ENCODE results near the gene LRRC32. TPM values are rescaled to one million over a fixed set of nuclear protein-coding genes. Genes with fewer than 3 reads are reported as not detected.
A peak's percentile ranks its signal among the peaks of the same experiment; 100 is the strongest.

Gene LRRC32
- total RNA-seq, 1 donor from 2014 or later, result 43.2 TPM

DNA sequence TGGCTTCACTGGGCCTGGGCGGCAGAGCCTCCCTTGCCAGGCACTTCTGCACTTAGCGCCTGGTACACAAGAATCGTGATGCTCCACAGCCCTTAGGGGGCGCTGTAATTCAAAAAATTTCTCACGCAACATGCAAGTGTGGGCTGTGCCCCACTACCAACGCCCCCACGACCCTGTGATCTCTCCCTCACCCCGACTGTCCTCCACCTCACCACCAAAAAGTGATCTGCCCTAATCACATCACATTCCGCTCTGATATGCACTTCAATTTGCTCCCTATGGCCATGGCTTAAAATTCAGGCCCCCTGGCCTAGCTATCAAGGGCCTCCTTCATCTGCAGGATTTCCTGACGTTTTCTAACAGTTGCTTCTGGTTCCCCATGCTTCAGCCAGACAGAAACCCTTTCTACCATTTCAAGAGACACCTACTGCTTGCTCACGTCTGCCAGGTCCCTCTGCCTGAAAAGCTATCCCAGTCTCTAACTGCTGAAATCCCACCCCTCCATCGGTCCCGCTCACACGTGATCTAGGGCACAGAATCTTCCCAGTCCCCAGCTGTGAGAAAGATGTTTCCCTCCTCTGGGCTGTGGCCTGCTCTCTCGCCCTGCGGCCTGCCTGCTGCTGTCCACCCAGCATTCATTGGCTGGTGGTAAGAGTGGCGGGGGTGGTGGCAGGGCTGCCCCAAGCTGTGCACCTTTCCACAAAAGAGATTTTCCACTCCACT, 27.9 kb upstream of the LRRC32 start:
- Mint-ChIP-seq H3K27ac (peak overlapping the region; percentile 66), H3K9me3 (no peaks in the 10 kb centered on the region), H3K27me3 (ENCODE audit: low read depth) (no peaks in the 10 kb centered on the region)

DNA sequence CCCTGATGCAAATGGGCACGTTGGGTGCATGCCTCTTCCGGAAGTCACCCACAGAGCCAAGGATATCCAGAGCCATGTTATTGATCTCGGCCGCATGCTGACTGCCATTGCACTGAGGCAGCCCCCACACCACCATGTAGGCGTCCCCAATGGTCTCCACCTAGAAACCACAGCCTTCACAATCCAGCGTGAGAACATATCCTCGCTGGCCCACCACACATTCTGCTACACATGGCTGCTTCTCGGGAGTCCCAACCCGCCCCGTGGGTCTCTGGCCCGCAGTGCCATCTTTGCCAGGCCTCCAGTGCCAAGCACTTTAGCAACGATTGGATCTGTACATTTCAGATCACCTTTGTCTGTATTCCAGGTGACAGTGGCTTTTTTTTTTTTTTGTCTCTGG, 26.2 kb upstream of the LRRC32 start:
- no peak for DNase-seq (ENCODE audit: low spot score in 2 of 2, unreplicated experiment in 2 of 2)
- Mint-ChIP-seq H3K27me3 (ENCODE audit: low read depth) (no peaks in the 10 kb centered on the region), H3K4me1 (peaks cover 27% of the 10 kb centered on the region), H3K4me3 (no peak overlapping the region), H3K27ac (no peak overlapping the region), H3K9me3 (no peaks in the 10 kb centered on the region), H3K36me3 (no peaks in the 10 kb centered on the region)
- TF ChIP-seq, protein P1, sequence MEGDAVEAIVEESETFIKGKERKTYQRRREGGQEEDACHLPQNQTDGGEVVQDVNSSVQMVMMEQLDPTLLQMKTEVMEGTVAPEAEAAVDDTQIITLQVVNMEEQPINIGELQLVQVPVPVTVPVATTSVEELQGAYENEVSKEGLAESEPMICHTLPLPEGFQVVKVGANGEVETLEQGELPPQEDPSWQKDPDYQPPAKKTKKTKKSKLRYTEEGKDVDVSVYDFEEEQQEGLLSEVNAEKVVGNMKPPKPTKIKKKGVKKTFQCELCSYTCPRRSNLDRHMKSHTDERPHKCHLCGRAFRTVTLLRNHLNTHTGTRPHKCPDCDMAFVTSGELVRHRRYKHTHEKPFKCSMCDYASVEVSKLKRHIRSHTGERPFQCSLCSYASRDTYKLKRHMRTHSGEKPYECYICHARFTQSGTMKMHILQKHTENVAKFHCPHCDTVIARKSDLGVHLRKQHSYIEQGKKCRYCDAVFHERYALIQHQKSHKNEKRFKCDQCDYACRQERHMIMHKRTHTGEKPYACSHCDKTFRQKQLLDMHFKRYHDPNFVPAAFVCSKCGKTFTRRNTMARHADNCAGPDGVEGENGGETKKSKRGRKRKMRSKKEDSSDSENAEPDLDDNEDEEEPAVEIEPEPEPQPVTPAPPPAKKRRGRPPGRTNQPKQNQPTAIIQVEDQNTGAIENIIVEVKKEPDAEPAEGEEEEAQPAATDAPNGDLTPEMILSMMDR (IDR thresholded peaks at IDR 0.05; ENCODE audit: unreplicated experiment), result no peak

More for the DNA sequence above, 27.9 kb upstream of the LRRC32 start:
- no peak for DNase-seq (ENCODE audit: low spot score in 2 of 2, unreplicated experiment in 2 of 2)
- TF ChIP-seq, protein P1 (IDR thresholded peaks at IDR 0.05; ENCODE audit: unreplicated experiment), result no peak
- no peak overlapping the region for H3K4me3 Mint-ChIP-seq
- peaks cover 30% of the 10 kb centered on the region for H3K4me1 Mint-ChIP-seq
- H3K36me3 Mint-ChIP-seq, result no peaks in the 10 kb centered on the region

DNA sequence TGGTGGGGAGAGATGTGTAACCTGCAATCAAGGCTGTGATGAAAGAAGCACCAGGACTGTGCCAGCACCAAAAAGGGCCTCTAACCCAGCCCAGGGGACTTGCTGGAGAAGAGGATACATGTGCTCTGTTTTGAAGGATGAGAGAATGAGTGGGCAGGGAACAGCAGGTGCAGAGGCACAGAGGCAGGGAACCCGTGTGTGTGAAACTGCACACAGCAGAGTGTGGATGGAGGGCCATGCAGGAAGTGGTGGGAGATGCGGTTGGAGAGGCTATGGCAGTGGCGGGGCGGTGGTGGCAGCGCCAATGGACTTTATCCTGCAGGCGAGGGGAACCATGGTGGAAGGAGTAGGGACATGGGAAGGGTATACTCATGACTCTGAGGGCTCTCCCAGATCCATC, 25.2 kb upstream of the LRRC32 start:
- TF ChIP-seq, protein P1 (IDR thresholded peaks at IDR 0.05; ENCODE audit: unreplicated experiment), result no peak
- peaks cover 22% of the 10 kb centered on the region for H3K4me1 Mint-ChIP-seq
- H3K27me3 Mint-ChIP-seq (ENCODE audit: low read depth), result no peaks in the 10 kb centered on the region

DNA sequence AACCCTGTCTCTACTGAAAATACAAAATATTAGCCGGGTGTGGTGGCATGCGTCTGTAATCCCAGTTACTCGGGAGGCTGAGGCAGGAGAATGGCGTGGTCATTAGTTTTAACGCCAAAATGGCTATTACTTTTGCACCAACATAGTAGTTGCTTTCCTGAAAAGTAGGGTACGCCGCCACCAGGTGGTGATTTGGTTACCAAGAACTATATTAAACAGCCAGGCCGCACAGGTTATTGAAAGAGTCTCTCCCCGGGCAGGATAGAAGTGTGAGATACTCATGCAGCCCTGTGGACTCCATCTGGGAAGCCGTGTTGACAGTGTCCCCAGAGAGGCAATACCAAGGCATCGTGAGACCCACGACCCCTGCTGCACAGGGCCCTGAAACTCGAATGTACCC, 24.6 kb upstream of the LRRC32 start:
- Mint-ChIP-seq H3K4me1 (peaks cover 16% of the 10 kb centered on the region), H3K27me3 (ENCODE audit: low read depth) (no peaks in the 10 kb centered on the region), H3K9me3 (no peaks in the 10 kb centered on the region), H3K27ac (no peak overlapping the region), H3K4me3 (no peak overlapping the region), H3K36me3 (no peaks in the 10 kb centered on the region)
- no peak for DNase-seq (ENCODE audit: low spot score in 2 of 2, unreplicated experiment in 2 of 2)
- TF ChIP-seq, protein P1 (IDR thresholded peaks at IDR 0.05; ENCODE audit: unreplicated experiment), result no peak

More for the DNA sequence above, 25.2 kb upstream of the LRRC32 start:
- Mint-ChIP-seq H3K27ac (no peak overlapping the region), H3K36me3 (no peaks in the 10 kb centered on the region), H3K9me3 (no peaks in the 10 kb centered on the region), H3K4me3 (no peak overlapping the region)
- DNase-seq (ENCODE audit: low spot score in 2 of 2, unreplicated experiment in 2 of 2), result no peak

DNA sequence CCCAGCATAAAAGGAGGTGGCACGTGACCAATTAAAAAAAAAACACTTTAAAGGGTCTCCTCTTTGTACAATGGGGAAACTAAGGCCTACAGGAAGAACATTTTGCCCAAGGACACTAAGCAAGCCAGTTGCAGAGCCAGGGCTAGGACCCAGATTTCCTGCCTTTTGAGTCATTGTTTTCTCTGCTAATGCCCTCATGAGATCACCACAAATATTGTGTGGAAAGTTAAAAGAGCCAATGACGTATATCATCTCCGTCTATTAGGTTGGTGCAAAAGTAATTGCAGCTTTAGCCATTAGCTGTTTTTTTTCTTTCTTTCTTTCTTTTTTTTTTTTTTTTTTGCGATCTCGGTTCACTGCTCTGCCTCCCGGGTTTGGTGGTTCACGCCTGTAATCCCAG, 24.1 kb upstream of the LRRC32 start:
- no peak for DNase-seq (ENCODE audit: low spot score in 2 of 2, unreplicated experiment in 2 of 2)
- H3K4me3 Mint-ChIP-seq, result no peak overlapping the region

More for the DNA sequence above, 24.1 kb upstream of the LRRC32 start:
- peaks cover 11% of the 10 kb centered on the region for H3K4me1 Mint-ChIP-seq
- no peaks in the 10 kb centered on the region for H3K9me3 Mint-ChIP-seq
- no peak overlapping the region for H3K27ac Mint-ChIP-seq
- no peaks in the 10 kb centered on the region for H3K27me3 Mint-ChIP-seq (ENCODE audit: low read depth)
- TF ChIP-seq, protein P1 (IDR thresholded peaks at IDR 0.05; ENCODE audit: unreplicated experiment), result no peak
- H3K36me3 Mint-ChIP-seq, result no peaks in the 10 kb centered on the region

Measured in mesothelial cell of epicardium (in vitro differentiated cells).